ENCODE measurements around the gene ANXA2. TPM values are rescaled to one million over a fixed set of nuclear protein-coding genes. Genes with fewer than 3 reads are reported as not detected.

The ANXA2 gene
- total RNA-seq, 2 donors from 2014 or later, result 752 to 812 TPM

GRCh38 chr15:60346077-60346476 is 51.7 kb downstream of the ANXA2 start:
- DNase-seq (ENCODE audit: low spot score), result no peak
- ATAC-seq (ENCODE audit: insufficient number of reproducible peaks, low FRiP score, low read depth), result no peak

GRCh38 chr15:60345598-60345997 is 52.2 kb downstream of the ANXA2 start:
- H3K27ac ChIP-seq, result peak overlapping the region in 1 of 2 donors; percentile 5
- TF ChIP-seq CTCF (IDR thresholded peaks at IDR 0.05), result no peak
- H3K4me3 ChIP-seq, result no peak overlapping the region
- ATAC-seq (ENCODE audit: insufficient number of reproducible peaks, low FRiP score, low read depth) (no peak), DNase-seq (ENCODE audit: low spot score) (no peak)
- peaks cover 12 to 43% of the 10 kb centered on the region in 2 donors for H3K4me1 ChIP-seq (ENCODE audit: control insufficient read depth in 1 of 2, low read depth in 2 of 2)
- H3K36me3 ChIP-seq, result peaks cover 41% of the 10 kb centered on the region
- H3K27me3 ChIP-seq (replicated peaks; ENCODE audit: insufficient read depth), result no peaks in the 10 kb centered on the region
- no peaks in the 10 kb centered on the region for H3K9me3 ChIP-seq

More at GRCh38 chr15:60346077-60346476, 51.7 kb downstream of the ANXA2 start:
- Histone ChIP-seq H3K9me3 (no peaks in the 10 kb centered on the region), H3K4me3 (no peak overlapping the region), H3K27me3 (replicated peaks; ENCODE audit: insufficient read depth) (no peaks in the 10 kb centered on the region), H3K27ac (peak overlapping the region in 1 of 2 donors; percentile 5), H3K4me1 (ENCODE audit: control insufficient read depth in 1 of 2, low read depth in 2 of 2) (peaks cover 12 to 43% of the 10 kb centered on the region in 2 donors), H3K36me3 (peaks cover 45% of the 10 kb centered on the region)
- TF ChIP-seq CTCF (IDR thresholded peaks at IDR 0.05), result no peak

GRCh38 chr15:60344987-60345386 is 52.8 kb downstream of the ANXA2 start:
- Histone ChIP-seq H3K36me3 (peaks cover 36% of the 10 kb centered on the region), H3K9me3 (no peaks in the 10 kb centered on the region), H3K4me3 (no peak overlapping the region), H3K4me1 (ENCODE audit: control insufficient read depth in 1 of 2, low read depth in 2 of 2) (peaks cover 12 to 43% of the 10 kb centered on the region in 2 donors), H3K27ac (peak overlapping the region; percentile 45 to 65), H3K27me3 (replicated peaks; ENCODE audit: insufficient read depth) (no peaks in the 10 kb centered on the region)
- ATAC-seq (ENCODE audit: insufficient number of reproducible peaks, low FRiP score, low read depth) (no peak), DNase-seq (ENCODE audit: low spot score) (no peak)
- TF ChIP-seq CTCF (IDR thresholded peaks at IDR 0.05), result no peak

- Histone ChIP-seq H3K36me3 (peaks cover 35% of the 10 kb centered on the region), H3K4me3 (no peak overlapping the region), H3K9me3 (no peaks in the 10 kb centered on the region), H3K27ac (peak overlapping the region; percentile 45 to 65), H3K4me1 (ENCODE audit: control insufficient read depth in 1 of 2, low read depth in 2 of 2) (peaks cover 12 to 43% of the 10 kb centered on the region in 2 donors), H3K27me3 (replicated peaks; ENCODE audit: insufficient read depth) (no peaks in the 10 kb centered on the region)
- DNase-seq (ENCODE audit: low spot score), result no peak
- no peak for ATAC-seq (ENCODE audit: insufficient number of reproducible peaks, low FRiP score, low read depth)
- no peak for TF ChIP-seq CTCF (IDR thresholded peaks at IDR 0.05)
These were observed 53.3 kb downstream of the ANXA2 start for GRCh38 chr15:60344461-60344860.

- Histone ChIP-seq H3K27me3 (replicated peaks; ENCODE audit: insufficient read depth) (no peaks in the 10 kb centered on the region), H3K27ac (peak overlapping the region; percentile 60 to 65), H3K9me3 (no peaks in the 10 kb centered on the region), H3K4me3 (no peak overlapping the region), H3K4me1 (ENCODE audit: control insufficient read depth in 1 of 2, low read depth in 2 of 2) (peaks cover 12 to 43% of the 10 kb centered on the region in 2 donors), H3K36me3 (peaks cover 28% of the 10 kb centered on the region)
- DNase-seq (ENCODE audit: low spot score) (no peak), ATAC-seq (ENCODE audit: insufficient number of reproducible peaks, low FRiP score, low read depth) (no peak)
- TF ChIP-seq CTCF (IDR thresholded peaks at IDR 0.05), result no peak
These were observed 54.4 kb downstream of the ANXA2 start for GRCh38 chr15:60343221-60343970.

All from thoracic aorta (tissue), 2 donors.